Caco-2 (cell line): ENCODE results near the gene NTMT2. TPM values are rescaled to one million over a fixed set of nuclear protein-coding genes. Genes with fewer than 3 reads are reported as not detected.

Experiments
- BruUV-seq: library from RNA; stranded (reverse); fragments of 400-500 nt; replicated peaks from 2 replicates; lab custom pipeline; 2021; lab: Mats Ljungman, UMichigan
- CTCF ChIA-PET: fragments of 300-600 bp; sonication (Branson Sonifier 250); formaldehyde crosslinking; loops from one replicate; lab custom pipeline; 2022; ENCODE audit warnings: antibody characterized with exemption; lab: Charles Lee
- POLR2A ChIA-PET: fragments of 300-600 bp; sonication (Branson Sonifier 250); formaldehyde crosslinking; loops from one replicate; lab custom pipeline; 2022; ENCODE audit warnings: antibody characterized with exemption; lab: Charles Lee
- DNase-seq, 2 experiments: peaks; one replicate each; pipeline versions ENCODE4 v3.0.0 to v3.0.0-alpha.2; 2020 to 2022
- H3K27me3 ChIP-seq: replicated peaks from 2 replicates; pipeline ENCODE4 v1.6.0; 2011; ENCODE audit warnings: low read length; ENCODE audit not compliant: control insufficient read depth, insufficient read depth
- H3K36me3 ChIP-seq: 2 replicates; pipeline ENCODE4 v1.5.1; 2011; ENCODE audit warnings: low read length; ENCODE audit not compliant: control insufficient read depth, insufficient read depth
- H3K4me1 ChIP-seq: fragments of 250-450 bp; sonication (Bioruptor Pico); 2 replicates; pipeline ENCODE4 v1.5.1; 2020; ENCODE audit warnings: mild to moderate bottlenecking
- H3K4me3 ChIP-seq: 2 replicates; pipeline ENCODE4 v1.5.1; 2011; ENCODE audit warnings: low read depth, mild to moderate bottlenecking, control low read depth, low read length
- H3K9me3 ChIP-seq: fragments of 250-450 bp; sonication (Bioruptor Pico); 2 replicates; pipeline ENCODE4 v1.5.1; 2020; ENCODE audit warnings: mild to moderate bottlenecking, moderate library complexity
- H3K27ac Mint-ChIP-seq: one replicate; pipeline ENCODE4 v1.8.0; 2022; ENCODE audit warnings: mixed read lengths; ENCODE audit not compliant: unreplicated experiment
- H3K27me3 Mint-ChIP-seq: one replicate; pipeline ENCODE4 v1.8.0; 2022; ENCODE audit warnings: mixed read lengths; ENCODE audit not compliant: insufficient read depth, unreplicated experiment
- H3K36me3 Mint-ChIP-seq: one replicate; pipeline ENCODE4 v1.8.0; 2022; ENCODE audit warnings: mild to moderate bottlenecking, mixed read lengths; ENCODE audit not compliant: insufficient read depth, unreplicated experiment
- H3K4me1 Mint-ChIP-seq: one replicate; pipeline ENCODE4 v1.8.0; 2022; ENCODE audit warnings: low read depth, mixed read lengths; ENCODE audit not compliant: unreplicated experiment
- H3K4me3 Mint-ChIP-seq: one replicate; pipeline ENCODE4 v1.8.0; 2022; ENCODE audit warnings: mild to moderate bottlenecking, moderate library complexity, mixed read lengths; ENCODE audit not compliant: unreplicated experiment
- H3K9me3 Mint-ChIP-seq: one replicate; pipeline ENCODE4 v1.8.0; 2022; ENCODE audit warnings: mixed read lengths; ENCODE audit not compliant: unreplicated experiment
- CTCF ChIP-seq, 2 experiments: fragments of 200-600 bp in 1 of 2; IDR thresholded peaks; 1 replicate in 1 of 2; 2 replicates in 1 of 2; pipeline versions ENCODE4 v1.5.1 to v1.8.0; 2011 to 2022; ENCODE audit warnings: antibody characterized with exemption in 1 of 2, control low read depth in 1 of 2, inconsistent platforms in 1 of 2, low read depth in 1 of 2, low read length in 1 of 2, mild to moderate bottlenecking in 1 of 2, moderate library complexity in 1 of 2; ENCODE audit not compliant: insufficient read depth in 1 of 2, severe bottlenecking in 1 of 2, unreplicated experiment in 1 of 2
- intact Hi-C: fragments of 100-400 bp; cut with micrococcal nuclease; formaldehyde crosslinking; loops from one replicate; pipeline ENCODE4 v1.10.0; 2022; ENCODE audit not compliant: unreplicated experiment
- total RNA-seq: library from RNA; stranded (reverse); gene quantifications from 2 replicates; pipeline ENCODE4 v1.2.3, GENCODE V29; 2022

The NTMT2 gene
- total RNA-seq, 1 experiment from 2014 or later, result not detected

DNA sequence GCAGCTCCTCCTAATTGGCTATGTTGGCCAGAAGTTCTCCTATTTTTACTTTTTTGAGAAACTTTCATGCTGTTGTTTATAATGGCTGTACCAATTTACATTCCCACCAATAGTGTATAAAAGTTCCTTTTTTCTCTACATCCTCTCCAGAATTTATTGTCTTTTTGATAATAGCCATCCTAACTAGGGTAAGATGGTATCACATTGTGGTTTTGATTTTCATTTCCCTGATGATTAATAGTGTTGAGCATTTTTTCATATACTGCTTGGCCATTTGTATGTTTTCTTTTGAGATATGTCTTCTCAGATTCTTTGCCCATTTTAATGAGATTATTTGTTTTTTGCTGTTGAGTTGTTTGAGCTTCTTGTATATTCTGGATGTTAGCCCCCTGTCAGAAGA is 46.8 kb downstream of the NTMT2 start:
- BruUV-seq, result no TSS peak
- DNase-seq, result no peak
- Mint-ChIP-seq H3K27me3 (peaks cover 17% of the 10 kb centered on the region), H3K9me3 (peaks cover 9% of the 10 kb centered on the region), H3K27ac (no peak overlapping the region), H3K36me3 (no peaks in the 10 kb centered on the region), H3K4me3 (no peak overlapping the region), H3K4me1 (no peaks in the 10 kb centered on the region)
- Histone ChIP-seq H3K4me3 (no peak overlapping the region), H3K9me3 (0 out of 2 replicates have a peak, but pooled peaks cover 3% of the 10 kb centered on the region), H3K4me1 (no peaks in the 10 kb centered on the region), H3K36me3 (no peaks in the 10 kb centered on the region), H3K27me3 (peaks cover 1% of the 10 kb centered on the region; the same call in 1 of the 2 replicates)
- TF ChIP-seq CTCF (IDR thresholded peaks at IDR 0.05; ENCODE audit: insufficient read depth in 1 of 2, low read depth in 1 of 2, low read length in 1 of 2, severe bottlenecking in 1 of 2, unreplicated experiment in 1 of 2), result no peak
- CTCF ChIA-PET, result no interaction called here
- intact Hi-C loops, result no loop called here
- POLR2A ChIA-PET, result no interaction called here

DNA sequence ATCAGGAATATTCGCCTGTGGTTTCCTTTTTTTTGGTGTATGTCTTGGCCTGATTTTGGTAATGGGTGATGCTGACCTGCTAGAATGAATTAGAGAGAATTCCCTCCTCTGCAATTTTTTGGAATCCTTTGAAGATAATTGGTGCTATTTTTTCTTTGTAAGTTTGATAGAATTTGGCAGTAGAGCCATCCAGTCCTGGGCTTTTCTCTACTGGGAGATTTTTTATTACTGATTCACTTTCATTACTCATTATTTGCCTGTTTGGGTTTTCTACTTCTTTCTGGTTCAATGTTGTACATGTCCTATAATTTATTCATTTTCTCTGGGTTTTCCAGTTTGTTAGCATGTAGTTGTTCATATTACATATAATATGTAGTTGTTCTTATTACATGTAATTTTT is 48.7 kb downstream of the NTMT2 start:
- Histone ChIP-seq H3K4me3 (no peak overlapping the region), H3K9me3 (0 out of 2 replicates have a peak, but pooled peaks cover 3% of the 10 kb centered on the region), H3K27me3 (peaks cover 1% of the 10 kb centered on the region; the same call in 1 of the 2 replicates), H3K4me1 (no peaks in the 10 kb centered on the region), H3K36me3 (no peaks in the 10 kb centered on the region)
- intact Hi-C loops, result no loop called here
- Mint-ChIP-seq H3K9me3 (peaks cover 9% of the 10 kb centered on the region), H3K36me3 (no peaks in the 10 kb centered on the region), H3K4me1 (no peaks in the 10 kb centered on the region), H3K27me3 (peaks cover 17% of the 10 kb centered on the region), H3K27ac (no peak overlapping the region), H3K4me3 (no peak overlapping the region)
- ChIA-PET CTCF (no interaction called here), POLR2A (no interaction called here)
- TF ChIP-seq CTCF (IDR thresholded peaks at IDR 0.05; ENCODE audit: insufficient read depth in 1 of 2, low read depth in 1 of 2, low read length in 1 of 2, severe bottlenecking in 1 of 2, unreplicated experiment in 1 of 2), result no peak
- no peak for DNase-seq
- BruUV-seq, result no TSS peak

DNA sequence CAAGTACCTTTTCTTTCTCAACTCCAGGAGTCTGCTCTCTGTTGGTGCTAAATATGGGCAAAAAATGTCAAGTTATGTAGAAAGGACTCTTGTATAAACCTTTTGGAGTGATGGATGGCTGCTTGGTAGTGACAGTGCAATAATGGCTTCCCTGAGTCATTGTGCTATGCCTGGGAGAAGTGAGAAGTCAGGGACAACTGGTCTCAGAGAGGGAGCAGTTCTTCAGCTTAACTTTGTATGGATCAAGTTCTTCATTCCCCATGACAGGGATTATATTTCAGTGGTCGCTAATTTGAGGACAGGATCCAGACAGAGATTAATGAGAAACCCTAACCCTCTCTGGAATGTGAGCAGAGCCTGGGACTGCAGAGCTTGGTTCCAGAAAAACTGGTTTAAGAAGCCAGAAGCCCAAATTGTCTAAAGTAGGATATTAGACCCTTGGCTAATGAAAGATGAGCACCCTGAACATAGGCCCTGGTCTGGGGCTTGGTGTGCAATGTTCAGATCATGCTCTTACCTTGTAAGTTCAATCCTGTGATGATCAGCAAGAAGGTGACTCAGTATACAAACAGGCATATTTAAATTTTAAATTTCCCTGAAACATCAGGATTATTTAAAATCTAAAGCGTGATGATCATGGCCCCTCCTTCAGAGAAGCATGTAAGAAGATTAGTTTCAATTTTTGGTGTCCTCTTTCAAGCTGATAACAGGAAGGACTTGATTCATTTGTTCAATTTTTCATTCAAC is 50.9 kb downstream of the NTMT2 start:
- Mint-ChIP-seq H3K36me3 (no peaks in the 10 kb centered on the region), H3K4me3 (no peak overlapping the region), H3K4me1 (no peaks in the 10 kb centered on the region), H3K27me3 (peaks cover 14% of the 10 kb centered on the region), H3K9me3 (no peaks in the 10 kb centered on the region), H3K27ac (no peak overlapping the region)
- no peaks in the 10 kb centered on the region for H3K4me1 ChIP-seq
- DNase-seq, result no peak
- BruUV-seq, result no TSS peak
- ChIA-PET POLR2A (no interaction called here), CTCF (no interaction called here)
- no peak for TF ChIP-seq CTCF (IDR thresholded peaks at IDR 0.05; ENCODE audit: insufficient read depth in 1 of 2, low read depth in 1 of 2, low read length in 1 of 2, severe bottlenecking in 1 of 2, unreplicated experiment in 1 of 2)
- intact Hi-C loops, result no loop called here
- no peaks in the 10 kb centered on the region for H3K9me3 ChIP-seq
- H3K27me3 ChIP-seq, result no peaks in the 10 kb centered on the region
- H3K4me3 ChIP-seq, result no peak overlapping the region
- H3K36me3 ChIP-seq, result no peaks in the 10 kb centered on the region
